Central memory CD8-positive, alpha-beta T cell (primary cell): ENCODE measurements around the gene TMEM87B.
"Not testable (repeated sequence)": the region's sequence is repeated elsewhere in the genome, so short reads cannot be mapped to it uniquely, and the experiment has no call there.

Experiments used
- ATAC-seq: fragments of 150-1000 bp; cut with Tn5 transposase; replicated peaks from 2 replicates; pipeline ENCODE4 v1.10.0; 2022; ENCODE audit warnings: mild to moderate bottlenecking, moderate FRiP score, moderate number of reproducible peaks; ENCODE audit not compliant: poor library complexity, severe bottlenecking; ENCODE audit errors: extremely low read depth
- DNase-seq, 2 donors: peaks; one replicate each; pipeline ENCODE4 v3.0.0; 2021; ENCODE audit warnings: low spot score in 2 of 2
- H3K27ac Mint-ChIP-seq: one replicate; pipeline ENCODE4 v1.8.0; 2022; ENCODE audit warnings: low read depth, mild to moderate bottlenecking, moderate library complexity, mixed read lengths
- H3K27me3 Mint-ChIP-seq: one replicate; pipeline ENCODE4 v1.8.0; 2022; ENCODE audit warnings: mixed read lengths
- H3K36me3 Mint-ChIP-seq: one replicate; pipeline ENCODE4 v1.8.0; 2022; ENCODE audit warnings: mild to moderate bottlenecking, moderate library complexity, mixed read lengths; ENCODE audit not compliant: insufficient read depth
- H3K4me1 Mint-ChIP-seq: one replicate; pipeline ENCODE4 v1.8.0; 2022; ENCODE audit warnings: mixed read lengths
- H3K4me3 Mint-ChIP-seq: one replicate; pipeline ENCODE4 v1.8.0; 2022; ENCODE audit warnings: mild to moderate bottlenecking, moderate library complexity, mixed read lengths
- H3K9me3 Mint-ChIP-seq: one replicate; pipeline ENCODE4 v1.8.0; 2022; ENCODE audit warnings: mixed read lengths

Gene TMEM87B

DNA sequence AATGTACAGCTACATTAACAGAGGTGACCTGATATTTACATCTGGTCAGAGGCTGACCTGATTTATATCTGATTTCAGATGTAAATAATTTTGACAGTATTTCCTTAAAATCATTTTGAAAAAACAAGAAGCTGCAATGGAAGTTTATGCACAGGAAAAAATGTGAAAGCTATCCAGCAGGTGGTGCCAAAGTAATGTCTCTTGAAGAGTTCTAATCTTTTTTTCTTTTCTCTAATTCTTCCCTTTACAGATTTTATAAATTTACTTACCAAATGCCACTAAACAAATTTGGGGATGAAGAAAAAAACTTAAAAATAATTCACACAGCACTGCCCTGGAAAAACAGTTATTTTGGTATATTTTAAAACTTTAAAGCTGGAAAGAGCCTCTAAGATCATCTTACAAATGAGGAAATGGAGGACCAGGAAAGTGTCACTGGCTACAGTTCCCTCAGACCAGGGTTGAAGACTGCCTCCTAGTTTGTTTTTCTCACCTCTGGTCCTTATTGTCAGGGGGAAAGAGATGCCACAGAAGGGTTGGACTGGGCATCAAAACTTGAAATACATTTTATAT, 66.7 kb downstream of the TMEM87B start:
- Mint-ChIP-seq H3K36me3 (peaks cover 9% of the 10 kb centered on the region), H3K4me1 (no peaks in the 10 kb centered on the region), H3K9me3 (no peaks in the 10 kb centered on the region), H3K27me3 (no peaks in the 10 kb centered on the region), H3K27ac (no peak overlapping the region), H3K4me3 (no peak overlapping the region)
- DNase-seq (no peak), ATAC-seq (no peak)

DNA sequence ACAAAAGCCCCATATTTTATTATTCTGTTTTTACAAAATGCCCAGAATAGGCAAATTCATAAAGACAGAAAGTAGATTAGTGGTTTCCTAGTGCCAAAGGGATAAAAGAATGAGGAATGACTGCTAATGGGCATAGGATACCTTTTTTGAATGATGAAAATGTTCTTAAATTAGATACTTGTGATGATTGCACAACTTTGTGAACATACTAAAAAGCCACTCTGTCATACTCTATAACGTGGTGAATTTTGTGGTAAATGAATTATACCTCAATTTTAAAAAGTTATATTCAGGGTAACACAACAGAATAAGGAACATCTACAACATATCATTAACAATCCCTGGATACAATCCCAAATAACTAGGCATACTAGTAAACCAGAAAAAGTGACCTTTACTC, 74.0 kb downstream of the TMEM87B start:
- no peak for ATAC-seq
- Mint-ChIP-seq H3K4me1 (peaks cover 6% of the 10 kb centered on the region), H3K4me3 (no peak overlapping the region), H3K36me3 (peaks cover 3% of the 10 kb centered on the region), H3K27me3 (no peaks in the 10 kb centered on the region), H3K27ac (no peak overlapping the region), H3K9me3 (peaks cover 6% of the 10 kb centered on the region)
- DNase-seq: no peak

GRCh38 chr2:112133344-112133743, 78.3 kb downstream of the TMEM87B start:
- Mint-ChIP-seq H3K4me3 (no peak overlapping the region), H3K27ac (no peak overlapping the region), H3K4me1 (peaks cover 6% of the 10 kb centered on the region), H3K9me3 (peaks cover 6% of the 10 kb centered on the region), H3K36me3 (peaks cover under 1% of the 10 kb centered on the region), H3K27me3 (peaks cover 20% of the 10 kb centered on the region)
- ATAC-seq (no peak), DNase-seq (no peak)

DNA sequence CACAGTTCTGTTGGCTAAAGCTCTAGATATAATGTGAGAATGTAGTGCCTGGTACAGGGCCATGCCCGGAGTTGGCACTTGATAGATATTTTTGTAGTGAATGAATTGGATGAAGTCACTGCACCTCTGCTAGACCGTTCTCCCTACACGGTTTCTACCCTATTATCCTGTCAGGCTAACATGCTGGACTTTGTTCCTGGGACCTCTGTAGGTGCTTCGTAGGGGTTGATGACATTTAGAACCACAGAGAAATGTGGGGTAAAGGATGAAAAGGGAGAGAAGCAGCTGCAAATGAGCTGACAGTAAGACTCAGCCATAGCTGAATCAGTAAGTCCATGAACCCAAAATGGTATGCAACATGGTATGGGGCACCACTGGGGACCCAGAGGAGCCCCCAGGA, 79.1 kb downstream of the TMEM87B start:
- ATAC-seq: no peak
- H3K27me3 Mint-ChIP-seq: peaks cover 20% of the 10 kb centered on the region
- no peak for DNase-seq
- H3K4me1 Mint-ChIP-seq: peaks cover 6% of the 10 kb centered on the region
- no peak overlapping the region for H3K4me3 Mint-ChIP-seq
- H3K36me3 Mint-ChIP-seq: no peaks in the 10 kb centered on the region
- H3K9me3 Mint-ChIP-seq: peaks cover 6% of the 10 kb centered on the region
- H3K27ac Mint-ChIP-seq: no peak overlapping the region

GRCh38 chr2:112136096-112136495, 81.0 kb downstream of the TMEM87B start:
- peaks cover 6% of the 10 kb centered on the region for H3K9me3 Mint-ChIP-seq
- H3K27ac Mint-ChIP-seq: no peak overlapping the region
- ATAC-seq (no peak), DNase-seq (no peak)
- no peaks in the 10 kb centered on the region for H3K36me3 Mint-ChIP-seq
- peaks cover 6% of the 10 kb centered on the region for H3K4me1 Mint-ChIP-seq
- peaks cover 30% of the 10 kb centered on the region for H3K27me3 Mint-ChIP-seq
- H3K4me3 Mint-ChIP-seq: no peak overlapping the region

GRCh38 chr2:112137516-112138158, 82.6 kb downstream of the TMEM87B start:
- Mint-ChIP-seq H3K4me1 (peaks cover 3% of the 10 kb centered on the region), H3K27ac (no peak overlapping the region), H3K9me3 (peaks cover 3% of the 10 kb centered on the region), H3K4me3 (peak overlapping the region; percentile 46), H3K27me3 (peaks cover 40% of the 10 kb centered on the region), H3K36me3 (no peaks in the 10 kb centered on the region)
- ATAC-seq: no peak
- no peak for DNase-seq

- ATAC-seq (no peak), DNase-seq (no peak)
- Mint-ChIP-seq H3K4me1 (no peaks in the 10 kb centered on the region), H3K4me3 (peak within 1 kb of the TSS; percentile 46), H3K27me3 (peaks cover 40% of the 10 kb centered on the region), H3K27ac (no peak within 1 kb of the TSS), H3K36me3 (no peaks in the 10 kb centered on the region), H3K9me3 (no peaks in the 10 kb centered on the region)
Measured at GRCh38 chr2:112138159-112139032, 83.3 kb downstream of the TMEM87B start, which contains the start of gene FBLN7. FBLN7 (plus strand) TSS chr2:112138385; CDS start chr2:112138656, 271 bp downstream.

- ATAC-seq, H3K4me1 Mint-ChIP-seq, H3K4me3 Mint-ChIP-seq, H3K27ac Mint-ChIP-seq, H3K36me3 Mint-ChIP-seq, DNase-seq, H3K9me3 Mint-ChIP-seq: not testable (repeated sequence)
- peaks cover 40% of the 10 kb centered on the region for H3K27me3 Mint-ChIP-seq
Measured at GRCh38 chr2:112139033-112139614, 84.1 kb downstream of the TMEM87B start.

GRCh38 chr2:112139661-112140204, 84.7 kb downstream of the TMEM87B start:
- not testable (repeated sequence) for H3K4me3 Mint-ChIP-seq, ATAC-seq

GRCh38 chr2:112140205-112140802, 85.2 kb downstream of the TMEM87B start:
- Mint-ChIP-seq H3K4me1 (no peaks in the 10 kb centered on the region), H3K27me3 (peaks cover 40% of the 10 kb centered on the region), H3K4me3 (no peak overlapping the region), H3K27ac (no peak overlapping the region), H3K9me3 (no peaks in the 10 kb centered on the region), H3K36me3 (no peaks in the 10 kb centered on the region)
- DNase-seq: no peak
- ATAC-seq: no peak

More at GRCh38 chr2:112139661-112140204, 84.7 kb downstream of the TMEM87B start:
- not testable (repeated sequence) for H3K9me3 Mint-ChIP-seq, H3K36me3 Mint-ChIP-seq, DNase-seq, H3K27ac Mint-ChIP-seq, H3K4me1 Mint-ChIP-seq
- H3K27me3 Mint-ChIP-seq: peaks cover 40% of the 10 kb centered on the region

- no peaks in the 10 kb centered on the region for H3K4me1 Mint-ChIP-seq
Measured at GRCh38 chr2:112140899-112141625, 86.0 kb downstream of the TMEM87B start.

More at GRCh38 chr2:112140899-112141625, 86.0 kb downstream of the TMEM87B start:
- H3K27me3 Mint-ChIP-seq: peaks cover 37% of the 10 kb centered on the region
- H3K27ac Mint-ChIP-seq: no peak overlapping the region
- no peaks in the 10 kb centered on the region for H3K36me3 Mint-ChIP-seq
- H3K4me3 Mint-ChIP-seq: no peak overlapping the region
- H3K9me3 Mint-ChIP-seq: no peaks in the 10 kb centered on the region
- DNase-seq: no peak
- ATAC-seq: no peak
